Mammary epithelial cell (primary cell): Measurements from ENCODE around the gene CFAP73.

Experiments used
- CTCF ChIP-seq, 2 donors: IDR thresholded peaks in 1 of 2; conservative IDR thresholded peaks in 1 of 2; 2 replicates each; pipeline ENCODE4 v1.5.1; 2011 to 2012; ENCODE audit warnings: inconsistent platforms in 2 of 2, low read length in 2 of 2, mild to moderate bottlenecking in 2 of 2, control low read depth in 1 of 2, low read depth in 1 of 2; ENCODE audit not compliant: insufficient read depth in 1 of 2; ENCODE audit errors: extremely low read depth in 1 of 2
- EZH2 ChIP-seq: IDR thresholded peaks from 2 replicates; pipeline ENCODE4 v1.6.1; 2012; ENCODE audit warnings: low read length, inconsistent platforms, borderline replicate concordance

- no peak for TF ChIP-seq CTCF (conservative IDR thresholded peaks at IDR 0.05 in 1 of 2, IDR thresholded peaks at IDR 0.05 in 1 of 2; ENCODE audit: extremely low read depth in 1 of 2, insufficient read depth in 1 of 2, low read depth in 1 of 2, low read length in 2 of 2)
- TF ChIP-seq EZH2, result no peak
These were observed 47.8 kb upstream of the CFAP73 start for GRCh38 chr12:113101751-113102150.
